Heart left ventricle (tissue), 16 donors: Measurements from ENCODE around the gene CLNK. TPM values are rescaled to one million over a fixed set of nuclear protein-coding genes. Genes with fewer than 3 reads are reported as not detected.

Experiments used
- ATAC-seq, 4 donors: fragments of 200-7000 bp; cut with Tn5 transposase; one replicate each; pipeline ENCODE4 v1.9.1; 2020 to 2022; ENCODE audit warnings: moderate library complexity in 4 of 4, mild to moderate bottlenecking in 3 of 4, moderate number of reproducible peaks in 1 of 4
- DNase-seq, 5 donors: peaks; one replicate each; pipeline ENCODE4 v3.0.0-alpha.2; 2020
- H3K27ac ChIP-seq, 12 donors: fragments of 200-600 bp; sonication (generic) in 4 of 12; one replicate each; pipeline versions ENCODE4 v1.5.0 to v1.8.0; 2016 to 2022; ENCODE audit warnings: mild to moderate bottlenecking in 2 of 12
- H3K27me3 ChIP-seq, 9 donors: fragments of 200-600 bp; sonication (generic) in 2 of 9; one replicate each; pipeline versions ENCODE4 v1.5.1 to v1.8.0; 2016 to 2022; ENCODE audit warnings: mild to moderate bottlenecking in 3 of 9
- H3K36me3 ChIP-seq, 9 donors: fragments of 200-600 bp; sonication (generic) in 2 of 9; one replicate each; pipeline versions ENCODE4 v1.5.0 to v1.8.0; 2018 to 2022; ENCODE audit warnings: mild to moderate bottlenecking in 2 of 9
- H3K4me1 ChIP-seq, 12 donors: fragments of 200-600 bp; sonication (generic) in 4 of 12; one replicate each; pipeline versions ENCODE4 v1.5.0 to v1.8.0; 2016 to 2022; ENCODE audit warnings: mild to moderate bottlenecking in 3 of 12
- H3K4me3 ChIP-seq, 12 donors: fragments of 200-600 bp; sonication (generic) in 4 of 12; one replicate each; pipeline versions ENCODE4 v1.5.0 to v1.8.0; 2017 to 2022; ENCODE audit warnings: mild to moderate bottlenecking in 9 of 12, moderate library complexity in 4 of 12
- H3K9me3 ChIP-seq, 12 donors: fragments of 200-600 bp; sonication (generic) in 4 of 12; one replicate each; pipeline versions ENCODE4 v1.5.0 to v1.8.0; 2016 to 2022; ENCODE audit warnings: mild to moderate bottlenecking in 1 of 12
- CTCF ChIP-seq, 12 donors: fragments of 200-600 bp; sonication (generic) in 4 of 12; IDR thresholded peaks; one replicate each; pipeline versions ENCODE4 v1.5.0 to v1.8.0; 2018 to 2022; ENCODE audit warnings: antibody characterized with exemption in 12 of 12, mild to moderate bottlenecking in 5 of 12
- POLR2A ChIP-seq, 2 donors: fragments of 450-650 bp; IDR thresholded peaks; one replicate each; pipeline ENCODE4 v1.6.1; 2017; ENCODE audit warnings: antibody characterized with exemption in 2 of 2, mild to moderate bottlenecking in 2 of 2, moderate library complexity in 2 of 2
- WGBS, 4 donors: extraction: QIAGEN DNeasy Blood & Tissue Kit in 2 of 4; methylation state at CpG; one replicate each; pipeline versions ENCODE4 v1.1.5 to v1.1.7; 2013 to 2018; 5-methylcytosine and 5-hydroxymethylcytosine counted together
- intact Hi-C, 10 donors: fragments of 100-400 bp; cut with DNase I; formaldehyde crosslinking; loops; one replicate each; pipeline versions ENCODE4 v1.11.1 to v1.14.2; 2022
- polyA plus RNA-seq, 2 donors: library from polyadenylated mRNA; stranded (reverse); fragments of 200-250 nt; gene quantifications; one replicate each; pipeline ENCODE4 v1.2.3, GENCODE V29; 2013
- total RNA-seq, 9 donors: library from RNA; depleted of rRNA in 2 of 9; stranded (reverse); fragments of >200 nt in 2 of 9; fragmentation: NEBNext Ultra II Directional in 3 of 9; extraction: Animal tissue kit (Norgen Biotek cat#: 25700) in 3 of 9; gene quantifications; one replicate each; pipeline versions ENCODE4 v1.1.0 to v1.2.4, GENCODE V29; 2016 to 2023
- donor health status: ischemic (EF 13 %, LVEDD 7.1; RV severe dilation, severe dysfunction).
- donor health status: healthy with polysubstance abuse.
- donor health status: DM: no; HTN: yes; CAD: no.
- donor health status: DM: no; HTN: no; CAD: no.
- donor health status: ischemic (EF 25% LVEDD 6.9; RV normal size, moderate dysfunction).
- donor health status: ischemic (EF 25% LVEDD 5.7; RV mildly dilated, moderate dysfunction).
- donor health status: healthy.
- donor health status: DM: yes; HTN: yes; CAD: no.
- donor health status: ischemic (EF 35%, LVEDD 5.7; RV mildly dilated, moderate dysfunction).
- donor health status: nonischemic (EF 11% LVEDD 7.7; RV severe dilation, severe dysfunction).
- donor health status: DM: yes; HTN: yes; CAD: no.
- donor health status: PGD.
- donor health status: ischemic (EF 29% LVEDD 5.4; RV normal size, mild dysfunction).
- donor health status: nonischemic (EF 23%, LVEDD 6.1; RV moderate dilation, normal function).

Gene CLNK
- total and polyA plus RNA-seq, 11 donors: 0.01 to 0.16 (median 0.11) TPM; not detected in 8

GRCh38 chr4:10565166-10565780 is 119.3 kb downstream of the CLNK start:
- Histone ChIP-seq H3K36me3 (no peaks in the 10 kb centered on the region), H3K4me1 (no peaks in the 10 kb centered on the region), H3K27me3 (peaks cover 0 to 9% (median 0%) of the 10 kb centered on the region in 9 donors), H3K4me3 (no peak overlapping the region), H3K27ac (no peak overlapping the region), H3K9me3 (peaks cover 0 to 14% (median 0%) of the 10 kb centered on the region in 12 donors)
- DNase-seq: no peak
- intact Hi-C loops: no loop called here
- ATAC-seq: no peak
- no peak for TF ChIP-seq CTCF (IDR thresholded peaks at IDR 0.05)
- no peak for TF ChIP-seq POLR2A (IDR thresholded peaks at IDR 0.05)
- 75 to 87% (median 80%) methylated on average over 5 of the region's 5 CpGs for WGBS, 4 donors

GRCh38 chr4:10554694-10555093 is 129.9 kb downstream of the CLNK start:
- Histone ChIP-seq H3K4me3 (no peak overlapping the region), H3K9me3 (no peaks in the 10 kb centered on the region), H3K27ac (no peak overlapping the region), H3K4me1 (no peaks in the 10 kb centered on the region), H3K36me3 (no peaks in the 10 kb centered on the region), H3K27me3 (peaks cover 0 to 14% (median 0%) of the 10 kb centered on the region in 9 donors)
- 8 to 13% (median 10%) methylated on average over 6 of the region's 6 CpGs for WGBS, 4 donors
- peak in 3 of 4 donors; percentile 37 to 74 (median 67) for ATAC-seq
- peak in 2 of 5 donors; percentile 16 to 23 for DNase-seq
- intact Hi-C loops: loop anchor here in 4 of 10 donors (5.0 to 10.0 kb wide), 3 partner anchors 92 to 1170 kb away; partner anchors contain the start of gene HS3ST1 (in 1 of the 4)
- TF ChIP-seq CTCF (IDR thresholded peaks at IDR 0.05): peak; percentile 58 to 86 (median 76)
- no peak for TF ChIP-seq POLR2A (IDR thresholded peaks at IDR 0.05)

GRCh38 chr4:10554121-10554520 is 130.4 kb downstream of the CLNK start:
- Histone ChIP-seq H3K9me3 (no peaks in the 10 kb centered on the region), H3K4me3 (no peak overlapping the region), H3K4me1 (no peaks in the 10 kb centered on the region), H3K36me3 (no peaks in the 10 kb centered on the region), H3K27me3 (peaks cover 0 to 11% (median 0%) of the 10 kb centered on the region in 9 donors), H3K27ac (no peak overlapping the region)
- 88 to 93% (median 90%) methylated on average over 2 of the region's 2 CpGs for WGBS, 4 donors
- intact Hi-C loops: loop anchor here in 4 of 10 donors (5.0 to 10.0 kb wide), 3 partner anchors 92 to 1171 kb away; partner anchors contain the start of gene HS3ST1 (in 1 of the 4)
- ATAC-seq (no peak), DNase-seq (no peak)
- TF ChIP-seq POLR2A (IDR thresholded peaks at IDR 0.05) (no peak), CTCF (IDR thresholded peaks at IDR 0.05) (no peak)

- Histone ChIP-seq H3K36me3 (no peaks in the 10 kb centered on the region), H3K4me1 (no peaks in the 10 kb centered on the region), H3K9me3 (no peaks in the 10 kb centered on the region), H3K27me3 (peaks cover 0 to 2% (median 0%) of the 10 kb centered on the region in 9 donors), H3K27ac (no peak overlapping the region), H3K4me3 (no peak overlapping the region)
- TF ChIP-seq CTCF (IDR thresholded peaks at IDR 0.05) (no peak), POLR2A (IDR thresholded peaks at IDR 0.05) (no peak)
- intact Hi-C loops: loop anchor here in 4 of 10 donors (5.0 to 10.0 kb wide), 3 partner anchors 90 to 1172 kb away; partner anchors contain the start of gene HS3ST1 (in 1 of the 4)
- DNase-seq: no peak
- WGBS, 4 donors: 51 to 59% (median 52%) methylated on average over 13 of the region's 13 CpGs
- no peak for ATAC-seq
These were observed 131.8 kb downstream of the CLNK start for GRCh38 chr4:10552591-10553280.
